ENCODE data around the gene AMDHD2. TPM values are rescaled to one million over a fixed set of nuclear protein-coding genes. Genes with fewer than 3 reads are reported as not detected.

AMDHD2 gene, protein sequence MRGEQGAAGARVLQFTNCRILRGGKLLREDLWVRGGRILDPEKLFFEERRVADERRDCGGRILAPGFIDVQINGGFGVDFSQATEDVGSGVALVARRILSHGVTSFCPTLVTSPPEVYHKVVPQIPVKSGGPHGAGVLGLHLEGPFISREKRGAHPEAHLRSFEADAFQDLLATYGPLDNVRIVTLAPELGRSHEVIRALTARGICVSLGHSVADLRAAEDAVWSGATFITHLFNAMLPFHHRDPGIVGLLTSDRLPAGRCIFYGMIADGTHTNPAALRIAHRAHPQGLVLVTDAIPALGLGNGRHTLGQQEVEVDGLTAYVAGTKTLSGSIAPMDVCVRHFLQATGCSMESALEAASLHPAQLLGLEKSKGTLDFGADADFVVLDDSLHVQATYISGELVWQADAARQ
- 12.5 to 27.5 TPM (median 23.9 TPM) in 5 replicates for total RNA-seq (2022; extraction: Qiagen RNA extraction; ENCODE audit: low read depth)

DNA sequence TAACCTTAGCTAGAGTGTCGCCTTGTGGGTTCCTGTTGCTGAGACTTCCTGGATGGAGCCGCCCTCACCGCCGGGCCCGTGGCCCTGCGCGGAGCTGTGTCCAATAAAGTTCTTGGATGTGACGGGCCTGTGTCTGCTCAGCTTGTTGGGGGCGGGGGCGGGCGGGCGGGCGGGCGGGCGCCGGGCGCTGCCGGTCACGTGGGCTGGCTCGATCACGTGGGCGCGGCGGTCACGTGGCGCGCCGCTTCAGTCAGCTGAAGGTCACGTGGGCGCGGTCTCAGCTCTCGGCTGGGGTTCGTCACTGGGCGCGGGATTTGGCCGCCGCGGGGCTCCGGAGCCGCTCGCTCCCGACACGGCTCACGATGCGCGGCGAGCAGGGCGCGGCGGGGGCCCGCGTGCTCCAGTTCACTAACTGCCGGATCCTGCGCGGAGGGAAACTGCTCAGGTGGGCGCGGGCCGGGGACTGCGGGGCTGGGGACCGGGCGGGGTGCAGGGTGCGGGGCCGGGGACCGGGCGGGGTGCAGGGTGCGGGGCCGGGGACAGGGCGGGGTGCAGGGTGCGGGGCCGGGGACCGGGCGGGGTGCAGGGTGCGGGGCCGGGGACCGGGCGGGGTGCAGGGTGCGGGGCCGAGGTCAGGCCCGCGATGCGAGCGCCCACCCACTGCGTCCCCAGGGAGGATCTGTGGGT is at the start of gene AMDHD2:
TSS of gene AMDHD2 (plus strand) at position 275 of the 687 bp plus-strand sequence. CDS start at position 363, 88 bp downstream.

DNA sequence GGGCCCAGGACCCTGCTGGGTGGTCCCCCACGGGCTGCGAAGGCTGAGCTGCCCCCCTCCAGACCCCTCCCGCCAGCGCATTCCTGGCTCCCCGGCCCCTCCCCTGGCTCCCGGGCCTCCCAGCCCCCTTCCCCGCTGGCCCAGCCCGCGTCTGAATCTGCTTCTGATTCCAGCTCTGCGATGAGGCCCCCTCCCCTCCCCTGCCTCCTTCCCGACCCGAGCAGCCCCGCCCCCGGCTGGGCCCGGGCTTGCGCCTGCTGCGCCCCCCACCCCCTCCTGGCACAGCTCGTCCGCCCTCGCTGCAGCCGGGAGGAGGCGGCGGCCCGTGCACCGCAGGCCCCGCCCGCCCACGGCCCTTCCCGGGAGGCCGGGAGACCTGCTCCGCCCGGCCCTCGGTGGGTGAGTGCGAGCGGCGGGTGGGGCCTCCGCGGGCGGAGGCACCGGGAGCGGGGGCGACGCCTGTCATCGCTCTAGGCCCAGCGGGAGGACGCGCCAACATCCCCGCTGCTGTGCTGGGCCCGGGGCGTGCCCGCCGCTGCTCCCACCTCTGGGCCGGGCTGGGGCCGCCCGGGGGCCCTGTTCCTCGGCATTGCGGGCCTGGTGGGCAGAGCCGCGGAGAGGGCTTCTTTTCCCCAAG is 49.0 kb upstream of the AMDHD2 start, which contains the start of gene NTN3:
TSS of gene NTN3 (plus strand) at position 282 of the 637 bp plus-strand sequence. CDS start 405 bp downstream, outside the sequence.

DNA sequence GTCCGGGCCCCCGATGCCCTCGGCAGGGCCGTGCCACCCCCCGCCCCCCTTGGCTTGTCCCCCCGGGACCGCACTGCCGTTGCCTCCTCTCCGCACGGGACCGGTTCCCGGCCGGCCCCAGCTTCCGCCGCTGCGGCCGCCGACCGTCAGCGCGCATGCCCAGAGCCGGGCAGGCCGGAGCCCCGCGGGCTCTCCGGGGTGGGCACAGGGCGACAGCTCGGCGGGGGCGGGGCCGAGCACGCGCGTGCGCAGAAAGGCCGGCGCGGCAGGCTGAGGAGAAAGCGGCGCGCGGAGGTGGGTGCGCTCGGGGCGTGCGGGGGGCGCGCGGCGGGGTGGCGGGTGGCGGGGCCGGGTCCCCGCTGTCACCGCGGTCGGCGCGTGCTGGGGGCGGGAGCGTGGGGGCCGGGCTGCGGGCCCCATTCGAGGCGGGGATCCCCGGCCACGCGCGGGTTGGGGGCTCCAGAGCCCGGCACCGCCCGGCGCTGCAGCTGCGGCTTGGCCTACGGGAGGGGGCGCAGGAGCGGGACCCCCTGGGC is 45.2 kb upstream of the AMDHD2 start, which contains the start of gene TBC1D24:
TSS of gene TBC1D24 (plus strand) at position 251 of the 536 bp plus-strand sequence. CDS start 21,022 bp downstream, outside the sequence.

DNA sequence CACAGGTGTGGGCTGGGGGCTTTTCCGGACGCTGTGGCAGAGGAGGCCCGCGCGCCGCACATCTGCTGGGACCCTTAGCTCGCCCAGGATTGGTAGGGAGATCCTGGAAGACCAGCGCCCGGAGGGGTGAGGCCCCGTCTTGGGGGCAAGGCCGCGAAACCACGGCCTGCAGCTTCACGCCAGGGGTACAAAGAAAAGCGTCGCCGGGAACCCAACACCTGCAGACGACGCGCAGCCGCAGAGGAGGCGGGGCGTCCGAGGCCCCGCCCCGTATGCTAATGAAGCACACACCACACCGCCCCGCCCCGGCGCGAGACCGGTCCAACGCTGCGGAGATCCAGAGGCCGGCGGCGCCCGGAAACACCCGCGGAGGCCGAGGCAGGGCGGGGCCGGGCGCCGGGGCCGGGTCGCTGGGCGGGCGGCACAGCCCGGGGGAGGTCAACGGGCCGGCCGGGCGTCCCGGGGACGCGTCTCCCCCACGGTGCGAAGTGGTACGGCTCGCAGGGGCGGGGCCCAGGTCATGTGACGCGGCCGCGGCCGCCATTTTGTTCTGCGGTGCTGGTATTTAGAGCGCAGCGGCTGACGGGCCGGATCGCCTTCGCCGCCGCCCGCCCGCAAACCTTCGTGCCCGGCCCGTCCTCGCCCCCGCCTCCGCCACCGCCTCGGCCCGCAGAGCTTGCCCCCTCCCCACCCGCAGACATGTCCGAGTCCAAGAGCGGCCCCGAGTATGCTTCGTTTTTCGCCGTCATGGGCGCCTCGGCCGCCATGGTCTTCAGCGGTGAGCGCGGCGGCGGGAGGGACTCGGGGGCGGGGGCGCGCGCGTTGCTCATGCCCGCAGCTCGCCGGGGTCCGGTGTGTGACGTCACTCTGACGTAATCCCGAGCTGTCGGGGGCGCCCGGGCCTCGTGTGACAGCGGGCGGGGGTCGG is 6.5 kb upstream of the AMDHD2 start, which contains the start of gene ATP6V0C:
TSS of gene ATP6V0C (plus strand) at position 548 of the 928 bp plus-strand sequence. CDS start at position 700, 152 bp downstream.

DNA sequence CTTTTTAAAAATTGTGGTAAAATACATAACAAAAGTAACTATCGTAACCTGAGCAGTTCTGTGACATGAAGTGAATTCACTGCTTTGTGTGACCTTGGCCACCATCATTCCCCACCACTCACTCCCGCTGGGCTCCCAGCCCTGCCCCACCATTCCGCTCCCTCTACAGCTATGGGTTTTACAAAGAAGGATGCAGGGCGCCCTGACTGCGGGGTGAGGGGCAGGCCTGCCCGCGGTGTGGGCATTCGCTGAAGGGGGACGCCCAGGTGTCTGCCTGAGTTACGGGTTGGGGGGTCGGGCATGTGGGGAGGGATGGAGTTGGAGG is 11.2 kb downstream of the AMDHD2 start, which contains the start of gene CEMP1:
TSS of gene CEMP1 (minus strand) at position 38 of the 325 bp plus-strand sequence. CDS start 335 bp downstream, outside the sequence.

DNA sequence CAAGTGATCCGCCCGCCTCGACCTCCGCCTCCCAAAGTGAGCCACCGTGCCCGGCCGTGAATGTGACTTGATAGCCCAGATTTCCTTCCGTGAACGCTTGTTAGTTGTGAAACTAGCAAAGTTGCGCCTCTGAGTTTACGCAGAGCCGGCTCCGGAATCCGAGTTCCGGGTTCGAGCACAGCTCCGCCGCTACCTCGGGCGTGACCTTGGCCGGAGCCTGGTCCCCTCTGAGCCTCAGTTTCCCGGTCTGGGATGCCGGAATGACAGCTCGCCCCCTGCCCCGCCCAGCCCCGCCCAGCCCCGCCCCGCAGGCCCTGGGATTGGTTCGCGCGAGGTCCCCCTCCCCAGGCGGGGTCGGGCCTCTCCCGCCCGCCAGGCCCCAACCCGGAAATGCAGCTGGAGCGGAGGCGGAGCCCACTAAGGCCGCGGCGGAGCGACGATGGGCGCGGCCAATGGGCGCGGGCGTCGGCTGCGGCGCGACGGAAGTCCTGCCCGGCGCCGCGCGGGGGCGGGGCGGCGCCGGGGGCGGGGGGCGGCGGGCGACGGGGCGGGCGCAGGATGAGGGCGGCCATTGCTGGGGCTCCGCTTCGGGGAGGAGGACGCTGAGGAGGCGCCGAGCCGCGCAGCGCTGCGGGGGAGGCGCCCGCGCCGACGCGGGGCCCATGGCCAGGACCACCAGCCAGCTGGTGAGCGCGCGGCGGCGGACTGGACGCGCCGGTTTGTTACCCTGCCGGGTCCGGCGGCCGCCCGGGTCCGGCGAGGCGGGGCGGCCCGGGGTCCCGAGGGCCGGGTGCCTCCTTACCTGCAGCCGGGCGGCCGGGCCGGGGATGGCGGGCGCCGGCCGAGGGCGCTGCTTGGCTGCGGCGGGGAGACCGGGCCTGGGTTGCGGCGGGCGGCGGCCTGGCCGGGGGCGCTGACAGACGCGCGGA is 17.5 kb downstream of the AMDHD2 start, which contains the start of gene PDPK1:
TSS of gene PDPK1 (plus strand) at position 571 of the 929 bp plus-strand sequence. CDS start at position 663, 92 bp downstream.

Other genes starting within 250 kb of the AMDHD2 start
- 13.6 to 20.1 TPM (median 17.0 TPM) in 5 replicates for gene ABCA3, start 179.6 kb upstream of the AMDHD2 start, total RNA-seq (2022; extraction: Qiagen RNA extraction; ENCODE audit: low read depth)
- 20.4 to 25.0 TPM (median 23.0 TPM) in 5 replicates for gene CCNF, start 90.9 kb upstream of the AMDHD2 start, total RNA-seq (2022; extraction: Qiagen RNA extraction; ENCODE audit: low read depth)
- 16.3 to 24.0 TPM (median 22.7 TPM) in 5 replicates for gene TEDC2, start 60.3 kb upstream of the AMDHD2 start, total RNA-seq (2022; extraction: Qiagen RNA extraction; ENCODE audit: low read depth)
- gene NTN3, start 49.1 kb upstream of the AMDHD2 start, total RNA-seq (2022; extraction: Qiagen RNA extraction; ENCODE audit: low read depth): 0.05 to 0.15 TPM in 2 of 5 replicates, not detected in the others
- 5.9 to 8.4 TPM (median 7.1 TPM) in 5 replicates for gene TBC1D24, start 45.2 kb upstream of the AMDHD2 start, total RNA-seq (2022; extraction: Qiagen RNA extraction; ENCODE audit: low read depth)
- 133 to 299 TPM (median 268 TPM) in 5 replicates for gene ATP6V0C, start 6.4 kb upstream of the AMDHD2 start, total RNA-seq (2022; extraction: Qiagen RNA extraction; ENCODE audit: low read depth)
- not detected in 5 replicates for gene CEMP1, start 11.0 kb downstream of the AMDHD2 start, total RNA-seq (2022; extraction: Qiagen RNA extraction; ENCODE audit: low read depth)
- 15.7 to 21.6 TPM (median 20.2 TPM) in 5 replicates for gene PDPK1, start 17.6 kb downstream of the AMDHD2 start, total RNA-seq (2022; extraction: Qiagen RNA extraction; ENCODE audit: low read depth)
- gene KCTD5, start 162.2 kb downstream of the AMDHD2 start, total RNA-seq (2022; extraction: Qiagen RNA extraction; ENCODE audit: low read depth): 35.2 to 46.3 TPM (median 45.8 TPM) in 5 replicates
- gene PRSS27, start 199.9 kb downstream of the AMDHD2 start, total RNA-seq (2022; extraction: Qiagen RNA extraction; ENCODE audit: low read depth): 0.77 to 1.8 TPM (median 1.5 TPM) in 5 replicates
- gene SRRM2, start 232.3 kb downstream of the AMDHD2 start, total RNA-seq (2022; extraction: Qiagen RNA extraction; ENCODE audit: low read depth): 279 to 431 TPM (median 392 TPM) in 5 replicates

All from A549 treated with RU486 at 1 μM for 4 hours (cell line).